GM12801 (cell line): Measurements from ENCODE around the gene MS4A4E.

ENCODE experiments used
- CTCF ChIP-seq: IDR thresholded peaks from one replicate; pipeline ENCODE4 v1.5.1; 2011; ENCODE audit warnings: control low read depth; ENCODE audit not compliant: insufficient read length; ENCODE audit errors: extremely low read depth

Gene MS4A4E

GRCh38 chr11:60251485-60252212 lies 8.7 kb upstream of the MS4A4E start:
- no peak for TF ChIP-seq CTCF

- no peak for TF ChIP-seq CTCF
Observed at GRCh38 chr11:60241786-60242185, 1.2 kb downstream of the MS4A4E start.

GRCh38 chr11:60240662-60241061 lies 2.3 kb downstream of the MS4A4E start:
- TF ChIP-seq CTCF: no peak

- no peak for TF ChIP-seq CTCF
Observed at GRCh38 chr11:60235321-60235720, 7.6 kb downstream of the MS4A4E start.

GRCh38 chr11:60230681-60231080 lies 12.3 kb downstream of the MS4A4E start:
- no peak for TF ChIP-seq CTCF

GRCh38 chr11:60222141-60222540 lies 20.8 kb downstream of the MS4A4E start:
- TF ChIP-seq CTCF: no peak

- TF ChIP-seq CTCF: no peak
Observed at GRCh38 chr11:60221692-60222091, 21.2 kb downstream of the MS4A4E start.
